Measurements from ENCODE around the gene OR6Q1. TPM values are rescaled to one million over a fixed set of nuclear protein-coding genes. Genes with fewer than 3 reads are reported as not detected.

The OR6Q1 gene
- total and polyA plus RNA-seq, 2 of the 13 experiments (the other 11 are each of a cell fraction or from before 2014, with no cell fraction given), result not detected

DNA sequence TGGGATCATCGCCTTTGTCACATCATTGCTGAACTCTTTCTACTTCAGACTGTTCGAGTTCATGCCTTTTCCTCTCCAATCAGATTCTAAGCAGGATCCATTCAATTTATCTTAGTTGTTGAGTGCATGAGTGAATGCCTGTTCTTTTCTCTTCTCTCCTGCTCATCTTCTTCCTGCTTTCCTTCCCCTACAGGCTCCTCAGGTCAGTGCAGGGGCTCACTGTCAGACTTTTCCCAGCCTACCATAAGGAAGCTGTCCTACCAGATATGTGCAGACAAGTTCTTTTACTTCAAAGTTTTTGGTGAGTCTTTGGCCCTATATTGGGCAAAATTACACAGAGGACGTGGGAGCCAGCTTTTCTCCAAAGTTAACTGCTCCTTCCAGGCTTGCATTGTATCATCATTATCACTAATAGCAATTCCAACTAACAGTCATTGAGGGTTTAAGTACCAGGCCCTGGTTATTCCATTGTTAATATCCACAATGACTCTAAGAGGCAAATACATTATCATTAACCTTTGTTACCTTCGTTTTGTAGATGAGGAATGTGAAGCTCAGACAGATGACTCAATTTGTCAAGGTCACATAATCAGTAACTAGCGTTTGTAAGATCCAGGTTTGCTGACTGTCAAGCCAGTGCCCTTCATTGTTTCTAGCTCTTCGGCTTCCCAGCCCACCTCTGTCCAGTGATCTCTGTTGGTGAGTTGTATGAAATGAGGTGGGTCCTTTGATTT lies 30.4 kb downstream of the OR6Q1 start (continued):
- TF ChIP-seq, protein P1, sequence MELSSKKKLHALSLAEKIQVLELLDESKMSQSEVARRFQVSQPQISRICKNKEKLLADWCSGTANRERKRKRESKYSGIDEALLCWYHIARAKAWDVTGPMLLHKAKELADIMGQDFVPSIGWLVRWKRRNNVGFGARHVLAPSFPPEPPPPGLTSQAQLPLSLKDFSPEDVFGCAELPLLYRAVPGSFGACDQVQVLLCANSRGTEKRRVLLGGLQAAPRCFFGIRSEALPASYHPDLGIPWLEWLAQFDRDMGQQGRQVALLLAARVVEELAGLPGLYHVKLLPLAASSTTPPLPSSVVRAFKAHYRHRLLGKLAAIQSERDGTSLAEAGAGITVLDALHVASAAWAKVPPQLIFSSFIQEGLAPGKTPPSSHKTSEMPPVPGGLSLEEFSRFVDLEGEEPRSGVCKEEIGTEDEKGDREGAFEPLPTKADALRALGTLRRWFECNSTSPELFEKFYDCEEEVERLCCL (CRISPR knock-in tag; IDR thresholded peaks at IDR 0.05; ENCODE audit: borderline replicate concordance), result no peak
- no peak for TF ChIP-seq ZSCAN9 (CRISPR knock-in tag; IDR thresholded peaks at IDR 0.05; ENCODE audit: borderline replicate concordance)
- no peak for TF ChIP-seq NFE2 (CRISPR knock-in tag; IDR thresholded peaks at IDR 0.05)
- TF ChIP-seq ZNF350 (CRISPR knock-in tag; IDR thresholded peaks at IDR 0.05; ENCODE audit: borderline replicate concordance, low read depth), result no peak
- TF ChIP-seq ZNF160 (CRISPR knock-in tag; IDR thresholded peaks at IDR 0.05), result no peak
- no peak for TF ChIP-seq NCOA5 (CRISPR knock-in tag; IDR thresholded peaks at IDR 0.05)
- no peak for TF ChIP-seq ZNF430 (CRISPR knock-in tag; IDR thresholded peaks at IDR 0.05)
- TF ChIP-seq PAF1 (CRISPR knock-in tag; IDR thresholded peaks at IDR 0.05), result no peak
- TF ChIP-seq, protein P2, sequence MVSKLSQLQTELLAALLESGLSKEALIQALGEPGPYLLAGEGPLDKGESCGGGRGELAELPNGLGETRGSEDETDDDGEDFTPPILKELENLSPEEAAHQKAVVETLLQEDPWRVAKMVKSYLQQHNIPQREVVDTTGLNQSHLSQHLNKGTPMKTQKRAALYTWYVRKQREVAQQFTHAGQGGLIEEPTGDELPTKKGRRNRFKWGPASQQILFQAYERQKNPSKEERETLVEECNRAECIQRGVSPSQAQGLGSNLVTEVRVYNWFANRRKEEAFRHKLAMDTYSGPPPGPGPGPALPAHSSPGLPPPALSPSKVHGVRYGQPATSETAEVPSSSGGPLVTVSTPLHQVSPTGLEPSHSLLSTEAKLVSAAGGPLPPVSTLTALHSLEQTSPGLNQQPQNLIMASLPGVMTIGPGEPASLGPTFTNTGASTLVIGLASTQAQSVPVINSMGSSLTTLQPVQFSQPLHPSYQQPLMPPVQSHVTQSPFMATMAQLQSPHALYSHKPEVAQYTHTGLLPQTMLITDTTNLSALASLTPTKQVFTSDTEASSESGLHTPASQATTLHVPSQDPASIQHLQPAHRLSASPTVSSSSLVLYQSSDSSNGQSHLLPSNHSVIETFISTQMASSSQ (IDR thresholded peaks at IDR 0.05; ENCODE audit: low read depth), result peak; percentile 73
- TF ChIP-seq, protein P2 (CRISPR knock-in tag; IDR thresholded peaks at IDR 0.05; ENCODE audit: borderline replicate concordance), result peak; percentile 73; the same call in 1 of the 2 replicates
- TF ChIP-seq ZFP62 (CRISPR knock-in tag; IDR thresholded peaks at IDR 0.05), result no peak
- TF ChIP-seq, protein P3, sequence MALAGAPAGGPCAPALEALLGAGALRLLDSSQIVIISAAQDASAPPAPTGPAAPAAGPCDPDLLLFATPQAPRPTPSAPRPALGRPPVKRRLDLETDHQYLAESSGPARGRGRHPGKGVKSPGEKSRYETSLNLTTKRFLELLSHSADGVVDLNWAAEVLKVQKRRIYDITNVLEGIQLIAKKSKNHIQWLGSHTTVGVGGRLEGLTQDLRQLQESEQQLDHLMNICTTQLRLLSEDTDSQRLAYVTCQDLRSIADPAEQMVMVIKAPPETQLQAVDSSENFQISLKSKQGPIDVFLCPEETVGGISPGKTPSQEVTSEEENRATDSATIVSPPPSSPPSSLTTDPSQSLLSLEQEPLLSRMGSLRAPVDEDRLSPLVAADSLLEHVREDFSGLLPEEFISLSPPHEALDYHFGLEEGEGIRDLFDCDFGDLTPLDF (CRISPR knock-in tag; IDR thresholded peaks at IDR 0.05), result no peak
- peak; percentile 71; the same call in 1 of the 2 replicates for TF ChIP-seq FOSL1 (CRISPR knock-in tag; IDR thresholded peaks at IDR 0.05; ENCODE audit: borderline replicate concordance)
- TF ChIP-seq NFE2L1 (CRISPR knock-in tag; IDR thresholded peaks at IDR 0.05; ENCODE audit: borderline replicate concordance), result no peak
- TF ChIP-seq ELF4 (CRISPR knock-in tag; IDR thresholded peaks at IDR 0.05; ENCODE audit: borderline replicate concordance), result no peak
- peak in 1 of 2 experiments; percentile 53; a peak in 1 of 4 replicates for TF ChIP-seq KLF16 (CRISPR knock-in tag; IDR thresholded peaks at IDR 0.05)
- no peak for TF ChIP-seq ZNF556 (CRISPR knock-in tag; IDR thresholded peaks at IDR 0.05; ENCODE audit: borderline replicate concordance)
- TF ChIP-seq MAFF (IDR thresholded peaks at IDR 0.05; ENCODE audit: low read depth, low read length), result peak; percentile 54; the same call in 1 of the 2 replicates
- TF ChIP-seq ZNF274 (CRISPR knock-in tag; IDR thresholded peaks at IDR 0.05), result no peak
- TF ChIP-seq ZNF432 (CRISPR knock-in tag; IDR thresholded peaks at IDR 0.05; ENCODE audit: borderline replicate concordance), result no peak
- no peak for TF ChIP-seq ZNF790 (CRISPR knock-in tag; IDR thresholded peaks at IDR 0.05; ENCODE audit: borderline replicate concordance)
- TF ChIP-seq, protein P4, sequence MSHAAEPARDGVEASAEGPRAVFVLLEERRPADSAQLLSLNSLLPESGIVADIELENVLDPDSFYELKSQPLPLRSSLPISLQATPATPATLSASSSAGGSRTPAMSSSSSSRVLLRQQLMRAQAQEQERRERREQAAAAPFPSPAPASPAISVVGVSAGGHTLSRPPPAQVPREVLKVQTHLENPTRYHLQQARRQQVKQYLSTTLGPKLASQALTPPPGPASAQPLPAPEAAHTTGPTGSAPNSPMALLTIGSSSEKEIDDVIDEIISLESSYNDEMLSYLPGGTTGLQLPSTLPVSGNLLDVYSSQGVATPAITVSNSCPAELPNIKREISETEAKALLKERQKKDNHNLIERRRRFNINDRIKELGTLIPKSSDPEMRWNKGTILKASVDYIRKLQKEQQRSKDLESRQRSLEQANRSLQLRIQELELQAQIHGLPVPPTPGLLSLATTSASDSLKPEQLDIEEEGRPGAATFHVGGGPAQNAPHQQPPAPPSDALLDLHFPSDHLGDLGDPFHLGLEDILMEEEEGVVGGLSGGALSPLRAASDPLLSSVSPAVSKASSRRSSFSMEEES (CRISPR knock-in tag; IDR thresholded peaks at IDR 0.05), result peak; percentile 57; the same call in 1 of the 2 replicates
- TF ChIP-seq ZNF446 (CRISPR knock-in tag; IDR thresholded peaks at IDR 0.05), result no peak
